Left ventricle myocardium superior (tissue), 1 donor: ENCODE results near the gene AHNAK. TPM values are rescaled to one million over a fixed set of nuclear protein-coding genes. Genes with fewer than 3 reads are reported as not detected.
A peak's percentile ranks its signal among the peaks of the same experiment; 100 is the strongest.

ENCODE experiments used
- ATAC-seq: fragments of 200-7000 bp; cut with Tn5 transposase; one replicate; pipeline ENCODE4 v1.9.1; 2020; ENCODE audit warnings: mild to moderate bottlenecking, moderate library complexity
- DNase-seq: peaks from one replicate; pipeline ENCODE4 v3.0.0-alpha.2; 2020
- intact Hi-C: fragments of 100-400 bp; cut with micrococcal nuclease; formaldehyde crosslinking; loops from one replicate; pipeline ENCODE4 v1.11.0; 2022
- total RNA-seq: library from RNA; stranded (reverse); fragmentation: NEBNext Ultra II Directional; extraction: Animal tissue kit (Norgen Biotek cat#: 25700); gene quantifications from one replicate; pipeline ENCODE4 v1.2.1, GENCODE V29; 2021
- donor health status: DM: no; HTN: yes; CAD: no; lungs with severe emphysema.

The AHNAK gene
- total RNA-seq, 1 donor from 2014 or later = 354 TPM

GRCh38 chr11:62484352-62484751, 62.3 kb downstream of the AHNAK start:
- no peak for DNase-seq
- intact Hi-C loops = no loop called here
- ATAC-seq = no peak

- intact Hi-C loops = no loop called here
- DNase-seq (no peak), ATAC-seq (no peak)
These were observed 63.9 kb downstream of the AHNAK start for GRCh38 chr11:62482753-62483152.

GRCh38 chr11:62479631-62480201, 66.9 kb downstream of the AHNAK start:
- intact Hi-C loops = no loop called here
- DNase-seq = no peak
- no peak for ATAC-seq

- no peak for ATAC-seq
- intact Hi-C loops = no loop called here
These were observed 68.7 kb downstream of the AHNAK start for GRCh38 chr11:62477927-62478326.

GRCh38 chr11:62472063-62472884, 74.3 kb downstream of the AHNAK start:
- intact Hi-C loops = no loop called here
- ATAC-seq (peak; percentile 49), DNase-seq (no peak)

More at GRCh38 chr11:62477927-62478326, 68.7 kb downstream of the AHNAK start:
- no peak for DNase-seq

GRCh38 chr11:62471603-62472002, 75.0 kb downstream of the AHNAK start:
- ATAC-seq (no peak), DNase-seq (no peak)
- intact Hi-C loops = no loop called here

GRCh38 chr11:62468577-62468976, 78.0 kb downstream of the AHNAK start:
- DNase-seq = no peak
- intact Hi-C loops = no loop called here
- no peak for ATAC-seq

GRCh38 chr11:62466444-62466843, 80.2 kb downstream of the AHNAK start:
- no peak for ATAC-seq
- no peak for DNase-seq
- intact Hi-C loops = no loop called here

GRCh38 chr11:62464655-62465054, 82.0 kb downstream of the AHNAK start:
- intact Hi-C loops = no loop called here
- DNase-seq (no peak), ATAC-seq (no peak)

GRCh38 chr11:62463121-62463542, 83.5 kb downstream of the AHNAK start:
- ATAC-seq (no peak), DNase-seq (no peak)
- intact Hi-C loops = no loop called here

- no peak for ATAC-seq
- no peak for DNase-seq
- intact Hi-C loops = no loop called here
These were observed 84.1 kb downstream of the AHNAK start for GRCh38 chr11:62462508-62462892.

- ATAC-seq = no peak
- intact Hi-C loops = no loop called here
These were observed 84.7 kb downstream of the AHNAK start for GRCh38 chr11:62461740-62462507.

GRCh38 chr11:62459080-62459479, 87.5 kb downstream of the AHNAK start:
- intact Hi-C loops = no loop called here
- DNase-seq (no peak), ATAC-seq (no peak)

More at GRCh38 chr11:62461740-62462507, 84.7 kb downstream of the AHNAK start:
- no peak for DNase-seq

- no peak for ATAC-seq
- intact Hi-C loops = no loop called here
- DNase-seq = no peak
These were observed 88.2 kb downstream of the AHNAK start for GRCh38 chr11:62458212-62459002.

GRCh38 chr11:62457478-62457877, 89.1 kb downstream of the AHNAK start:
- no peak for ATAC-seq
- no peak for DNase-seq
- intact Hi-C loops = no loop called here

- DNase-seq (no peak), ATAC-seq (no peak)
- intact Hi-C loops = no loop called here
These were observed 90.0 kb downstream of the AHNAK start for GRCh38 chr11:62456630-62457029.

- DNase-seq (no peak), ATAC-seq (no peak)
- intact Hi-C loops = no loop called here
These were observed 93.7 kb downstream of the AHNAK start for GRCh38 chr11:62452839-62453468.

- ATAC-seq (no peak), DNase-seq (no peak)
- intact Hi-C loops = no loop called here
These were observed 94.3 kb downstream of the AHNAK start for GRCh38 chr11:62452261-62452660.

- intact Hi-C loops = no loop called here
- no peak for ATAC-seq
- DNase-seq = no peak
These were observed 95.4 kb downstream of the AHNAK start for GRCh38 chr11:62451241-62451621.
